NOMO-1 (cell line): ENCODE data around the gene FAM210B.
"Not testable (repeated sequence)": the region's sequence is repeated elsewhere in the genome, so short reads cannot be mapped to it uniquely, and the experiment has no call there.

ENCODE experiments used
- DNase-seq, 2 experiments: peaks; one replicate each; lab custom pipeline; 2025; ENCODE audit not compliant: unreplicated experiment in 2 of 2; lab: John Stamatoyannopoulos, UW

FAM210B gene

DNA sequence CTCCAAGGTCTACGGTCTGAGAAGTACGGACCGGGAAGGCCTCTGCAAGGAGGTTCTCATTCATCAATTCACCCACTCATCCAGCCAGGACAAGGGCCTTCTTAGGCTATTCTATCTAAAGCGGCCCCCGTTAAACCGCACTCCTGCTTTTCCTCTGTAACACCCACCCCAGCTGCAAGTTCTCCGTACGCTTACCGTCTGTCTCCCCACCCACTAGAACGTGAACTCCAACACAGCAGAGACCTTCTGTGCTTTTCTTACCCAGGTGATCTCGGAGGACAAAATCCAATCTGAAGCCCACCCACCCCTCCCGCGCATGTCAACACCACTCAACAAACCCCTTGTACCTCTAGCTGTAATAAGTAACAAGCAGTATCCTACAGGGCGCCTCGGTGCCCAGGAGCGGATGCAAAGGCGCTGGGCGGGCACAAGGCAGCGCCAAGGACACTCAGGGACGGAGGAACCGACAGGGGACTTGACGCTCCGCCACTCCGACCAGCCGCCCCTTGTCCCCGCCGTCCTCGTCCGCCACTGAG lies 32.9 kb downstream of the FAM210B start:
- no peak for DNase-seq

- peak; percentile 96 to 99 for DNase-seq
These were observed 33.5 kb downstream of the FAM210B start, which contains the start of the genes AURKA and CSTF1 for GRCh38 chr20:56392132-56392880. AURKA (minus strand) TSS chr20:56392215; CDS start chr20:56388197, 4,018 bp downstream. CSTF1 (plus strand) TSS chr20:56392645; CDS start chr20:56395553, 2,908 bp downstream.

DNA sequence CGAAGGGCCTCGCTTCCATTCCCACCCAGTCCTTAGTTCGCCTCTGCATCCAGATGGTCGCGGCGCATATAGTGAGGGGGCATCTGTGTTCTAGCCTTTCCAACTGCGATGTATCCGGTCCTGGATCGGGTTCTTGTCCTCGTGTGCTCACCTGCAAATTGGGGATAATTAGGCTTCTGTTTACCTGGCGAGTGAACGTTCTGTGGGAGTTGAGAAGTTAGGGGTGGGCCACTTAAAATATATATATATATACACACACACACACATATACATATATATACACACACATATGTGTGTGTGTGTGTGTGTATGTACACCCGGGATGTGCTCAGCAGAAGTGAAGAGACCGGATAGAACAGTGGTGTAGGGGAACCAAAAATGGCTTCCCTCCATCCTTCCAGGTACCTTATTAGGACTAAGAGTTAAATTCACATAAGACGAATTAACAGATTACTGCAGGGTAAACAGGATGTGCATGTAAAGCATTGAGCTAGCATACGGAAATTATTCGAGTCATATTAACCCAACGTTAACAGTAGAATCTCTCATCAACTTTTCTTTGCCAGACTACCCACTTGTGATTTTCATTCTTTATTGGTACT lies 34.2 kb downstream of the FAM210B start:
- DNase-seq, result peak in 1 of 2 experiments; percentile 39

DNA sequence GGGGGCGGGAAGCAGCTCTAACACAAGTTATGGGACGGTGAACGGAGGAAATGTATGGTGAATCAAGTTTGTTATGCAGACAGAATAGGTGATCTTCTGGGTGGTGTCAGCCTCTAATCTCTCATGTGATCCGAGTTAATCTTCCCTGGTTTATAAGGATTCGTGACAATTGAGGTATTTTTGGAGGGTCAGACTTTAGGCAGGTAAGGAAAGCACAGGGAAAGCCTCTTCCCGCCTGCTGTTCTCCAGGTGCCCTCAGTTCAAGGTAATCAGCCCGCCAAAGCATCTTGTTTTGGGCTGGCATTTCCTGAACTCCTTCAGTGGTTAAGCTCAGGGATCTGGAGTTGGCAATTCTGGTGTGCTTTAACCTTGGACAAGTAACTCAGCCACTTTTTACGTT lies 34.9 kb downstream of the FAM210B start:
- DNase-seq, result no peak

GRCh38 chr20:56395166-56395565 lies 36.4 kb downstream of the FAM210B start:
- no peak for DNase-seq

- DNase-seq, result peak; percentile 13 to 62
These were observed 41.3 kb downstream of the FAM210B start for GRCh38 chr20:56400001-56400640.

GRCh38 chr20:56403465-56403864 lies 44.7 kb downstream of the FAM210B start:
- no peak for DNase-seq

DNA sequence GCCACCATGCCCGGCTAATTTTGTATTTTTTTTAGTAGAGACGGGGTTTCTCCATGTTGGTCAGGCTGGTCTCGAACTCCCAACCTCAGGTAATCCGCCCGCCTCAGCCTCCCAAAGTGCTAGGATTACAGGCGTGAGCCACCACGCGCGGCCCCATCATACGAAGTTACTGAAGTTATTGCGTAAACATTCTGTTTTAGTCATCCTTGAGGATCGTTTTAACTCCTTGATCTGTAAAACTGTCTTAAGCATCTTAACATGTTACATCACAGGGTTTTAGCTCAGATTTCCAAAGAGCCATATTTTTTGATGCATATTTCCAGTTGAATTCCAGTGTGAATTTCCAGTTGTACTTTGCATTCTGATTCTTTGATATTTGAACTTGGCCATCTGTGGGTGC lies 46.6 kb downstream of the FAM210B start:
- DNase-seq, result not testable (repeated sequence)

GRCh38 chr20:56406910-56407309 lies 48.1 kb downstream of the FAM210B start:
- no peak for DNase-seq

GRCh38 chr20:56409521-56409920 lies 50.7 kb downstream of the FAM210B start:
- DNase-seq, result peak; percentile 40 to 89

- no peak for DNase-seq
These were observed 51.2 kb downstream of the FAM210B start for GRCh38 chr20:56409956-56410355.

DNA sequence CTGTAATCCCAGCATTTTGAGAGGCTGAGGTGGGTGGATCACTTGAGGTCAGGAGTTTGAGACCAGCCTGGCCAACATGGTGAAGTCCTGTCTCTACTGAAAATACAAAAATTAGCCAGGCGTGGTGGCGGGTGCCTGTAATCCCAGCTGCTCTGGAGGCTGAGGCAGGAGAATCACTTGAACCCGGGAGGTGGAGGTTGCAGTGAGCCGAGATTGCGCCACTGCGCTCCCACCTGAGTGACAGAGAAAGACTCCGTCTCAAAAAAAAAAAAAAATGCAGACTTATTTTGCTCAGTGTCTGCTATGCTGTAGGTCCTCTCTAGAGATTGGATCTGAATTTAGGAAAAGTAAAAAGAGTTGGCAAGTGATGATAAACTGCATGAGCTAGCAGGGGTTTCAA lies 52.5 kb downstream of the FAM210B start:
- not testable (repeated sequence) for DNase-seq

DNA sequence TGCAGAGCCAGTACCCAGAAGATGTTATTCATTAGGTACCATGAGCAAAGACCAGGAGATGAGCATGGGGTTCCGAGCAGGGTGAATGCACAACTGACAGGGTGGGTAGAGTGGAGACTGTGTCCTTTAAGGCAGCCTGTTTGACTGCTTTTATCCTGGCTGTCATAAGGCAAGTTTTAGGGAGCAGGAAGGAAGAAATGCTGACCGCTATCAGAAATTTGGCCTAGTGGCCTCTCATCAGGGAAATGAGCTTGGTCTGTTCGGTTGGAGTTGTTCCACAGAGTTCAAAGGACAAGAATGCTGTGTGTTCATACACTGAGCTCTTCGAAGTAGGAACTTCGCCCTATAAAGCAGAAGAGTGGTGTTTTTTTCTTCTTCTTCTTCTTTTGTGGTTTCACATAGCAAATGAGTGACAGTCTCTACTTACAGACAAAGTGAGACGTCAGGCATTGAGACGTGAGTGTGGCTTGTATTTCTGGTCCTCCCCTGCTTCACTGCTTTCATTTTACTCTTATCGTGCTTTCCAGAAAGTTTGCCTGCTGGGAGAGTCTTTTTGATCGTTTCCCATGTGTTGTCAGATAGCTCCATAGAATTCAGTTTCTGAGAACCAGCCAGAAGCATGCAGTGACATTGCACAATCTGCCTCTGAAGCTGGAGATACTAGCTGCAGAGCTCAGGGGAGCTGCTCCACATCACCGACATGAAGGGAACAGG lies 53.1 kb downstream of the FAM210B start, which contains the start of gene CASS4:
CASS4 (plus strand) TSS at position 502 of the 714 bp plus-strand sequence; CDS start at position 701, 199 bp downstream.
- peak; percentile 63 to 91 for DNase-seq

- DNase-seq, result no peak
These were observed 53.7 kb downstream of the FAM210B start for GRCh38 chr20:56412473-56412790.

GRCh38 chr20:56412949-56413348 lies 54.2 kb downstream of the FAM210B start:
- DNase-seq, result no peak

DNA sequence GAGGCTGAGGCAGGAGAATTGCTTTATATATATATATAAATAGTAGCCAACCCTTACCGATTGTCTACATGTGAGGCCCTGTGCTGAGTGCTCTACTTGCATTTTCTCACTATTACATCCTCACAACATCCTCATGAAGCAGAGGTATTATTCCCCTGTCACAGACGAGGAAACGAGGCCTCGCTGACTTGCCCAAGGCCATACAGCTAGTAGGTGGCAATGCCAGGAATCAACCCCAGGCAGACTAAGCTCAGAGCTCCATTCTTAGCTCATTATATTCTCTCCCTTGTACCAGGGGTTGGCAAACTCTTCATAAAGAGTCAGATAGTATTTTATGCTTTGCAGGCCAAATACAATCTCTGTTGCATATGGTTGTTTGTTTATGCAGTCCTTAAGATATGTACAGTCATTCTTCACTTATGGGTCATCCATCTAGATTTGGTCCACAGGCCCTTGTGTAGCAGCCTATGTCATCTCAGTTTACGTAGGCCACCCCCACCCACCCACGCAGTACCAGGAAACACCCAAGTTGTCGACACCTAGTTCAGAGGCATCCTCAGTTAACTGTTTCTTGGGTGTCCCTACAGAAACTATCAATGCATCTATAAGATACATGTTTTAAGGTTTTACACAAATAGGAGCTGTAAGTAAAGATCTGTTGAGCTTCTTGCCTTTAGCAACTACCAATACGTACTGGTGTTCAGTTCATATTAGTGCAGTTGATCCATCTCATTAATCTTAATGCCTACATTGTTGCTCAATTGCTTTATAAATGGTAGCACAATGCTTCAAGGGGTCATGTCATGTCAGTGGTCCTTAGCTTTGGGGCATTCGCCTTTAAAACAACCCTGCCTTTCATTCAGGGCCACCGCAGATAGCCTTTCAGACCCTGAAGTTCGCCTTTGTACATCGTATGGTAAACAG lies 56.3 kb downstream of the FAM210B start:
- no peak for DNase-seq

DNA sequence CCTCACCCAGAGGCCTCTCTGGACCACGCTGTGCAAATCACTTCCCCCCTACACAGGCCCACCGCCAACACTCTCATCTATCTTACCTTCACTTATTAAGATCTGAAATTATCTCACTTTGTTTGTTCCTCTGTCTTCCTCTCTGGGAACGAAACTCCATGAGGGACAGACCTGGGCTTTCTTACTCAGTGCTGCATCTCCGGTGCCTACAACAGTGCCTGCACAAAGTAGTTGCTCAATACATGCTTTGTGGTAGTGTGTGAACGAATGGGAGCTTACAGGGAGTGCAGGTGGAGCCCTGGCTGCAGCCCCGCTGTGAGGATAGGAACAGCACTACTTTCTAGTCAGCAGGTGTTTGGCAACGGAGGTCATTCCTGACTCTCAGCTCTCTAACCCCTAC lies 58.6 kb downstream of the FAM210B start:
- no peak for DNase-seq

GRCh38 chr20:56417911-56418310 lies 59.1 kb downstream of the FAM210B start:
- no peak for DNase-seq
